HG03571 (cell line): ENCODE measurements around the gene GALNT9.

Experiments
- ATAC-seq: cut with Tn5 transposase; IDR thresholded peaks from one replicate; pipeline ENCODE4 v1.9.1; 2021; ENCODE audit not compliant: unreplicated experiment

GALNT9 gene

DNA sequence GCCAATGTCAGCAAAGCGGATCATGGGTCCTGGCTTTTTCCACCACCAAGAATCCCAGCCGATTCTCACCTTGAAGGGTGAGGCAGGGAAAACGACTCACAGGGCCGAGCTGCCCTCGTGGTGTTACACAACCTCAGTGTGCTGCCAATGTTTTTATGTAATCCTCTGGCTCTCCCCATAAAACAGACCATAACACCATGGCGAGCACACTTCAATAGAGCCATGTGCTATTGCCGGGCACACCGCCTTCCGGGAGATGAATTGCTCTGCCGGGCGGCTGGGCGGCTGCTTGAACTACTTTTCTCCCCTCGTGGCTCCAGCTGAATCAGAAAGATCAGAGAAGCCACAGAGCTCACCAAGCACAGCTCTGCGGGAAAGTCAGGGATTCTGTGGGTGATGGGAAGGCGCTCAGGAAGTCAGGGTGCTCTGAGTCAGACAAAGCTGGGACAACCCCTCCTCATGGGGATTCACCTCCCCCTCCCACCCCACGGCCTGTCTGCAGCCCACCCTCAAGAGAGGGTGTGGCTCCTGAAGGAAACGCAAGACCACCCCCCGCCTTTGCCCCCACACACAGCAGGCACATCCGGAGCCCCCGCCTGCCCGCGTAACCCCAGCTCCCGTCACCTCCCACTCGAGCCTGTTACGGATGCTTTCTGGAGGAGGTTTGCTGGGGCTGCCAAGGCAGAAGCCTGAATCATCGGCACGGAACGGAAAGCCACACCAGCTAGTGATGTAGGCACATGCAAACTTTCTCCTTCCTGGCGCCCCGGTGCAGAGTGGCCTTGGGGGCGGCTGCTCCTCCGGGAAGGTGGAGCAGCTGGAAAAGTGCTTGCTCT lies 1.8 kb downstream of the GALNT9 start:
- ATAC-seq: no peak

DNA sequence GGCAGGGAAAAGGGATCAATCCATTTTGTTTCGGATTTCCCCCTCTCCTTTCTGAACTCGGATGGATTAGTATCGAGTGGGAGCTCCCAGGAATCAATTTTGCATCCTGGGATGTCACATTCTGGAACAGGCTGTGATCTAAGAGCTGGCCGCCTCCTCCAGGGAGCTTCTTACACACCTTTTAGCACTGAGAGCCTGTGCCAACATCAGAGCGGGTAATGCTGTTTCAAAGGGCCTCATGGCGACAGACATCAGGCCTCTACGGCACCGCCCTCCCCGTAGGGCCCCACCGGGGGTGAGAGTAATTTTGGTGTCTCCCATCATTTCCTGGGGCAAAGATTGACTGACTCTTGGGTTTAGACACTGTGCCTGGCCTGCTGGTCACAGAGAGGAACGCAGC lies 2.7 kb downstream of the GALNT9 start:
- ATAC-seq: no peak

DNA sequence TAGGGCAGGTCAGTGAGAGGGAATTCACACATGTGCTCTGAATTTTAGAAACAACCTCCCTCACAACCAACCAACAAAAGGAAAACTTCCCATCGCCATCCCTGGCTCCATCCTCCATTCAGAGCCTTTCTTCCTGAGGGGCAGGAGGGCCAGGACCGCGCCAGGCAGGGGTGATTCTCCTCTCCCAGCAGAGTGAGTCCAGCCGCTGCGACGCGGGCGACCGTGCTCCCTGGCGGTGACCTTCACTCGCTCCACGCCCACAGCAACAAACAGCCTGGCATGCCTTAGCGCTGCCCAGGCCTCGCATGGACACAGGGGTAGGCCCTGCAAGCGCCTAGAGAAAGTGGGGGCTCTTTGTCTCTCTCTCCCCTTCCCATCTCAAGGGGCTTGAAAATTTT lies 3.7 kb downstream of the GALNT9 start:
- ATAC-seq: no peak

DNA sequence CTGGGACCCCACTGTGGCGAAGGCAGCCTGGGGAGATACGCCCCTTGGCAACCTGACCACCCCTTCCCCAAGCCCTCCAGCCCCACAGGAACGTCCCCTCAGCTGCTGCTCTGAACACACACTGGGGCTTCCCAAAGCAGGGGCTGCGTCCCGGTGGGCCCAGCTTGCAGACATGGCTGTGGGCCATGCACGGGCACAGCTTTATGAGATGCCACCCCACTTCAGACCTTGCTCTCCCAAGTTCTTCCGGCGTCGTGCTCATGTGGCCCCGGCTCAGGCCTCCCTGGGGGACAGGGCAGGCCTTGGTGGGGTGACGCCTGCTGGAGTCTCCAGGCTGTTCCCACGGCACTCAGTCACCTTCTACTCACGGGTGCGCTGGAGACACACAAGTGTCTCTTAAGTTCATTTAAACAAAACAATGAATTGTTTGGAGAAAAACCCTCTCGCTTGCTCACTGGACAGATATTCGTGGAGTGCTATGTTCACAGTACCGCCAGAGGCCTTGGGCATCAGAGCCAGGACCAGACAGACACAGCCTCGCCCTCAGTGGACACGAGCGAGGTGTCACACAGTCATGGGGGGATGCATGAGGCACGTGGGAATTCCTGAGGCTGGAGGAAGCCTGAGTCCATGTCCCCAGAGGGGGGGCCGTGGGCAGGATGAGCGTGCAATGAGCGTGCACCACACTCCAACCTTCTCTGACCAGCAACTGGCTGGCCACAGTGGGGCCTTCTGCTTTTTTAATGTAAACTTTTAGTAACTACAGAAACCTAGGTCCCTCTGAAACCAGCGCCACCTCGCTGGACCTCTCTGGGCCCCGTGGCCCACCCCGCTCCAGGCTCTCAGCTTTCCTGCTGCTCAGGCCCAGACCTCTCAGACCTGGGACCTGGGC lies 4.3 kb downstream of the GALNT9 start:
- ATAC-seq: no peak

DNA sequence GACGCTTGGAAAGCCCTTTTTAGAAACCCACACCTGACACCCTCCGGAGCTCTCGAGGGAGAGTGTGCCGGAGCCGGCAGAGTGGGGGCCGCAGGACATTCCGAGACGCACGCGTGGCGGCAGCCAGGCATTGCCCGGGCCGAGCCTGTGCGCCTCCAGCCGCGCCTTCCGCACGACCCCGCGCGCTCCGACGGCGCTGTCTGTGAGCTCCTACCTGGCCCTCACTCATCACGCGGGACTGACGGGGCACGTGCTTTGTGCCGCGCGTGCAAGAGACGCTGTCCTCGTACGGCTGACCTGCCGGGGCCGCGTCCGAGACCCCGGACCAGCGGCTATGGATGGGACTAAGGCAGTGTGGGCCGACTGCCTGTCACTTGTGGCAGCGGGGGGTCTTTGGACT lies 5.2 kb downstream of the GALNT9 start:
- ATAC-seq: no peak

DNA sequence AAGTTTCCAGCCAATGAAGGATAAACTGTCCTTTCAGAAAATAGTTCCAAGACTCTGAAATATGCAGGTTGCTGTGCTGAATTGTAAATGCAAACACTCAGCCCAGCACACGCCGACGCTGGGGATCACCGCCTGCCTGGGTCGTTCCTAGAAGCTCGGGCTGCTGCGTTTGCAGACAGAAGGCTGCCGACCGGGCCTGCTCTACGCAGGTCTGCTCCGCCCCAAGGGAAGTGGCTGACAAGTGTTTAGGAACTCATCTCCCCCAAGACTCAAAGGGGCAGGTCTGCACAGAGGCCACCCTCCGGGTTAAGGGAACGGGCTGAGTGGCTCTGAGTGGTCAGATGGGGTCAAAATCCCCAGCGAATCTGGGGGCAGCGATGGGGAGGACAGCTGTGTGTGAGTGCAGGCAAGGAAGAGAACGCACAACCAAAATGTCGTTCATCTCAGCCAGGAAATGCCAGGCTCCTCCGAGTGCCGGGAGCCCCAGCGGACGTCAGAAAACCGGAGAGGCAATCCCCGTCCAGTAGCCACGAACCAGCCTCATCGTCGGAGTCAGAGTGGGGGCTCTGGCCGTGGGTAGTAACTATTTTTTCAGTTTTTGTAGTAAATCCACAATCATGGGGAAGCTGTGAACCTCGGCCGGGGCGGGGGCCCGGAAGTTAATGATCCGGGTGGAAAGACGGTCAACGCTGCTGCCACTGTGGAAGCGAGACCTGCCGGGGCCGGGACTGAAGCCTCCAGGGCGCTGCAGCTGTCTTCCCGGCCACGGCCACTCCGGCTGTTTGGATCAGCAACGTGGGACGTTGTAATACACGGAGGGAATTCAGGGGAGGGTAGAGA lies 6.0 kb downstream of the GALNT9 start:
- no peak for ATAC-seq

DNA sequence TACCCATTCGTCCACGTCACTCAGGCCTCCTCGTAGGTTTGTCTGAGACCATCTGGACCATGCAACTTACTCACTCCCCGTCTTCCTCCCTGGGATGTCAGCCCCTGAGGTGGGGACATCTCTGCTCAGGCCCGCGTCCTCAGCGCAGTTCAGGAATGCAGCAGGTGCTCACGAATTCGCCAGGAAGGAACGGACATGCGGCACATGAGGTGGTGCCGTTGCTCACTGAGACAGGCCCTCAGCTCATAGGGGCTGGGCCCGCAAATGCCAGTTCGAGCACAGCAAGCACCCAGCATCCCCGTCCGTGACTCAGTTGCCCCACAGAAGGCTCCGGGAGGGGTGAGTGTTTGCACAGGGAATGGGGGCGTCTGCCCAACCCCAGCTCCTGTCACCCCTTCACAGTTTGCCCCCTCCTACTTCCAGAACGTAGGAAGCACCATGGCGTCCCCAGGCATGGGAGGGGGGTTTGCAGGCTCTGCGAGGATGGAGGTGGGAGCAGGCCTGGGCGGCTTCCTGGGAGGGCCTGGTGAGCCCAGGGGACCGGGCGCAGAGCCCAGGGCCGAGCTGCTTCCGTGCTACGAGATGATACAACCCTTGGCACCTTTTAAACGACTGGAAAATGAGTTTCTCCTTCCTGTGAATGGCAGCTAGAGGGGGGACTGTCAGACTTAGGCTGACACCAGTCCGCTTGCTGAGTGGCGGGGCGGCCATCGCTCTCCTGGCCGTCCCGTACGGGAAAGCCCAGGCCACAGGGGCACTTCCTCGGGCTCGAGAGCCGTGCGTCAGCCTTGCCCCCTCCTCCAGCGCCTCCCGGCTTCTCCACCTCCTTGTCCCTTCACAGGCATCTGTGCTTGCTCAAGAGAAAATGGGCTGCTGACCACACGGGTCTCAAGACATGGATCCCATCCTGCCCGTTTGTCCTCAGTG lies 6.9 kb downstream of the GALNT9 start:
- ATAC-seq: no peak

DNA sequence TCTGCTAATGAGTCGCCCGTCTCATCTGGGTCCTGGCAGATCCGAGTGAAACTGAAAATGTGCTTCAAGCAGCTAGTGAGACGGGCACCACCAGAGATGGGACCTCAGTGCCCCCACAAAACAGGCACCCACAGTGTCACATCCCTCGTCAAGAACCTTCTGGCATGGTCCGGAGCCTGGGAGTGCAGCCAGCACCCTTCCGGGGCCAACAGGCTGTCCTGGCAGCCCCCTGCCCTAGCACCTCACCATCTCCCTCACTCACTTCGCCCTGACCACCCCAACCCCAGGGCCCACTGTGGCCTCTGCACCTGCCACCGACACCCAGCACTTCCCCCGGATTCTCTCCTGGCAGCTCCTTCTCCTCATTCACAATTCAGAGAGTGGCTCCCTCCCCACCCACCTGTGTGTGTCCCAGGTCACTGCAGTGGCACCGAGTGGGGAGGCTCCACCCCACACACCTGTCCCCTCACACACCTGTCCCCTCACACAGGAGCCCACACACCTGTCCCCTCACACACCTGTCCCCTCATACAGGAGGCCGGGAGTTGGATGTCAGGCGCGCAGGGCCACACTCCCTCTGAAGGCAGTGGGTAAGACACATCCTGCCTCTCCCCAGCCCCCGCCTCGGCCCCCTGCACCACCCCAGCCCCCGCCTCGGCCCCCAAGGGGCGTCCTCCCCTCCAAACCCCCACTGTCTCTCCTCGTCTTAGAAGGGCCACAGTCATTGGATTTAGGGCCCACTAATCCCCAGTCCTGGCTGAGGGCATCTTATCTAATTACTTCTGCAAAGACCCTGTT lies 7.9 kb downstream of the GALNT9 start:
- ATAC-seq: no peak

DNA sequence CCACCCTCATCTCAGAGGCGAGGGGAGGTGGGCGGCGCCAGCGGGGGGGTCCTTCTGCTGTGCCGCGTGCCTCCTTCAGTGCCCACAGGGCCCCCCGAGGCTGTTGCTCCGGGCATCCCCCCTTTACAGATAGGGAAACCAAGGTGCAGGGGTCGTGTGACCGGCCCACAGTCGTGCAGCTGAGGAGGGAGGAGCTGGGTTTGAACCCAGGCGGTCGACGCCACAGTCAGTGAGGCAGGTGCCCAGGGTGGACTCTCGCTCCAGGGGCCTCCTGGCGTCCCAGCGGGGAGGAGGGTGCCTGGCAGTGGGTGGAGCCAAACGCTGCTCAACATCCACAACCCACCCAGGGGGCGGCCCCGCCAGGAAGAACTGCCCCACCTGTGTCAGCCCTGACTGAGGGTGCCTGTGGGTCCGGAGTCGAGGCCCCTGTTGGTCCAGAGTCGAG lies 8.6 kb downstream of the GALNT9 start:
- ATAC-seq: no peak

DNA sequence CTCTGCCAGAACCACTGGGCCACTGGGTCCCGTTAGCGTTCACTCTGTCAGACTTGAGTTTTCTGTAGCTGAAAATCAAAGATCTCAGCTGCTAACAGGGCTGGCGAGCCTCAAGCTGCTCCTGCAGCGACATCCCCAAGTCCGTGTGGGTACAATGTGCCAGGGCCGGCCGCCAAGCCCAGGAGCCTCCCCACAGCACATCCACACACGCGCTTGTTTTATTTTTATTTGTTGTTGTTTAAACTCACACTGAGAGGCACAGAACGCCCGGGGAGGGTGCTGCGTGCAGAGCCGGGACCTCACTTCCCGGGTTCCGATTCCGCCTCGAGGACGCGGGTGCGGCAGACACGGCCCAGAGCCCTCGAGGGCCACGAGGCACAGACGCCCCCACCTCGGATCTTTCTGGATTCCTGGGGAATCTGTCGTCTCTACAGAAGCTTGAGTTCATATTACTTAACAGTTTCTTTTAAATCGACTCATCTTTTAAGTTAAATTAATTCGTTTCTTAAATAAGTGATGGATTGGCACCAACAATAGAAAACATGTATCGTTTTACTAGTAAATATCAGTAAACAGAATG lies 9.3 kb downstream of the GALNT9 start:
- no peak for ATAC-seq

DNA sequence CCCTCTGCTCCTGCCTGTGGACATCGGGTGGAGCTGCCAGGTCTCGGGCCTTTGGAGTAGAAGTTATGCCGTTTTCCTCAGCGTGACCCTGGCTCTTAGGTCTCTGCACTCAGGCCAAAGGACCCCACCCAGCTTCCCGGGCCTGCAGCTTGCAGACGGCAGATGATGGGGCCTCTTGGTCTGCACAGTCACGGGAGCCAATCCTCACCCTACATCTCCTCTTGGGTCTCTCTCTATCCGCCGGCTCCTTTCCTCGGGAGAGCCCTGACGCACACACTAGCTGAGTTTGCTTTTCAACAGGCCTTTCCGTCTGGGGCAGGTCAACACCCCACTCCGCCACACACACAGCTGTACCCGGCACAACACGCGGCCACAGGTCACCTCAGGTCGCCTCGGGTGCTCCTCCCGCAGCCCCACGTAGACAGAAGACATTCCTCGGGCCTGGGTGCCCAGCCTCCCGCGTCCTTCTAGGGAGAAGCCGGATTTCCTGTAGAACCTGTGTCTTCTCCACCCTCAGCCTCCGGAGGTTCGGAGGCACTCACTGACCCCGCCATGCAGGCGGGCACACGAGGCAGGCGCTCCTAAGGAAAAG lies 9.9 kb downstream of the GALNT9 start:
- no peak for ATAC-seq

DNA sequence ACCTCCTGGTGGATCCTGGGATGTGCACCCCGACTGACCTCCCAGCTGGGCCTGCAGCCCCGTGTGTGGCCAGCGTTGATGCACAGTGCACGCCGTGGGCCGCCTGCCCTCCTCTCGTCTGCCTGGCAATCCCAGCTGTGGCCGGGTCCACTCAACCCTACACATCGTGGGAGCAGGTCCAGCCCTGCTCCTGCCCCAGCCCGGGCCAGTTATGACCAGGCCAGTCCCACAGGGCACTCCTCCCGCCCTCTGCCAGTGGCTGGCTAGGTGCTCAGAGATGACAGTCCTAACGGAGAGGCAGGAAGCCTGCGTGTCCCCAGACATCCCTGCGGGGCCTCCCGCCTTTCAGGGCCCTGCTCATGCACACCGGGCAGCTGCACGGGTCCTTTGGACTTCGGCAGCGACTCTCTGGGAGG lies 10.8 kb downstream of the GALNT9 start:
- no peak for ATAC-seq

DNA sequence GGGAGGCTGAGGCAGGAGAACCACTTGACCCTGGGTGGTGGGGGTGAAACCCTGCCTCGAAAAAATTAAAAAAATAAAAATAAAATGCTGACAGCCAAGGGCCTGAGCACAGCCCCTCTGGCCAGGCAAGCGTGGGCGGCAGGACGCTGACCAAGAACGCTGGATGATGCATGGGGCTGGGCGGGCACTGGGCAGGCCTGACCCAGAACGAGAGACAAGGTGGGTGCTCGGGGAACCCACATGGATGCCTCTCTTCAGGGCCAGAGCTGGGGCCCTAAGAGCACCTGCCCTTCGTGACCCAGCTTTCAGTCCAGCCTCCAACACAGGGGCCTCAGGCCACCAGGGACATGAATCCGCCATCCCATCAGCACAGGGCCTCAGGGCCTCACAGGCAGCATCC lies 11.3 kb downstream of the GALNT9 start:
- ATAC-seq: no peak

DNA sequence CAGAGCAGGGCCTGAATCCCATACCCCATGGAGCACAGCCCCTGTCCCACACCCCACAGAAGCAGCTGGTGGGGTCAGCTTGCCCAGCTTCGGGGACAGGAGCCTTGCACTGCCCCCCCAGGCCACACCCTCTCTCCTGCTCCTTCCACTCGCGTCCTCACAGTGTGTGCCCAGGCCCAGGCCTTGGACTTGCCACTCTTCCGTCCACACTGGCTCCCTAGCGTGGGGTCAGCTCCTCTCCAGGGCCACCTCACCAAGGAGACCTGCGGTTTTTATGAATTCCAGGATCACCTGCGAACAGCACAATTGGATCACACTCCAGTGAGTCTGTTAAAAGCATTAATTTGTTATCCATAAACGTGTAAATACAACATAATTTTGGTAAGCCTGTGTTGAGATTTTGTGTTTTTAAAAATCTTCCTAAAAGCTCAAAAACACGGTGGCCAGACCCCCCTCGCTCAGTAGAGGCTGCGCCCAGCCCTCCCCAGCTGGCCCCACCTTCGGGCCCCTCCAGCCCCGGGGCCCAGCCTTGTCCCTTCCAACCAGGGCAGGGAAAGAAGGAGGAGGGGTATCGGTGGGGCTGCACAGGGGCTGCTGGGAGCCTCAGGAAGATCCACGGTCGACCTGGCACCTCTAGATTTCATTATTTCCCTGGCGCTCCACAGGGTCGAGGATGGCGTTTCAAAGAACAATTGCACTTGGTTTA lies 12.0 kb downstream of the GALNT9 start:
- ATAC-seq: no peak

DNA sequence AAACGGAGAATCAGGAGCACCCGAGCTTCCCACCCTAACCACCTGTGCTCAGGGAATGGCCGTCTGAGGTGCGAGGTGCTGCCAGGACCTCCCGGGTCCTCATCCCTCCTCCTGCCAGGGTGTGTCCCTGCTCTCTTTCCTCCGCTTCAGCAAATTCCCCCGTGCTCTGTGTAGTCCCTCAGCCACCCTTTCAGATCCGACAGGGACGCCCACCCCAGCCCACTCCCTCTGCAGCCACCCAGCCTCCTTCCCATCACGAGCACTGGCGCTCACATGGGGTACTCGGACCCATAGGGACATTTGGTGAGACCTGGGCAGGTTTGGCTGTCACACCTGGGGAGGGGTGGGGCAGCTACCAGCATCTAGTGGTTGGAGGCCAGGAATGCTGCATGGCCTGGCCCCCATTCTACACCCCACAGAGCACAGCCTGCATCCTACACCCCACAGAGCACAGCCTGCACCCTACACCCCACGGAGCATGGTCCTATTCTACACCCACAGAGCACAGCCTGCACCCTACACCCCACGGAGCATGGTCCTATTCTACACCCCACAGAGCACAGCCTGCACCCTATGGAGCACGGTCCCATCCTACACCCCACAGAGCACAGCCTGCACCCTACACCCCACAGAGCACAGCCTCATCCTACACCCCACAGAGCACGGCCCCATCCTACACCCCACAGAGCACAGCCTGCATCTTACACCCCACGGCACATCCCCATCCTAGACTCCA lies 12.7 kb downstream of the GALNT9 start:
- ATAC-seq: no peak

DNA sequence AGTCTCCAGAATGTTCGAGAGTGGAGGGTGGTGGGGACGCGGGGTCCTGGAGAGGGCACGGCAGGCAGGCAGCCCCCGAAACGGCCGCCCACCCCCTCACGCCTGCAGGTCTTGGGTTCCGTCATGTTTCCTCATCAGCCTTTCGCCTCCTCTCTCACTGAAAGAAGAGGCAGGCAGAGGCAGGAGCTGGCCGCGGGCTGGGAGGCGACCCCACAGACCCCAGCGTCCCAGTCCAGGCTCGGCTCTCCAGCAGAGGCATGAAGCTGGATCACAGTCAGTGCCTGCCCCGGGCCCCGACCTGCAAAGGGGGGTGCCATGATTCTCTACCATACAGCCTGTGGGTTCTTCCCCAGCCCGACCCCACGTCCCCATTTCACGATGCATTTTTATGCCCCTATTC lies 13.4 kb downstream of the GALNT9 start:
- ATAC-seq: no peak

DNA sequence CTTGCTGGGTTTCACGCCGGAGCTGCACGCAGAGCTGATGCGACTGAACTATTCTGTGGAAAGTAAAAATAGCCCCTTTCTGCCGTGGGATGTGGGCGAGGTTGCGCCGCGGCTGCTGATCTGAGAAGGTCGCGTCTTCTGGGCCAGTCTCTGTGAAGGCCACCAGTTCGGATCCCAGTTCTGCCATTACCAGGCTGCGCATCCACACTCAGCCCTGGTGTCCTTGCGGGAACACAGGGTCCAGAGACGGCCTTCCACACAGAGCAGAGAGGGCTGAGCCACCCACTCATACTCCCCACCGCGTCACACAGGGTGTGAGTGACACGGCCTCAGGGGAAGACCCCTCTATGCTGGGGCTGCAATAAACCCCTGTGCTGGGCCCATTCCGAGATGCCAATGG lies 13.9 kb downstream of the GALNT9 start:
- ATAC-seq: no peak
